CD4-positive, alpha-beta T cell treated with Interleukin-6 for 4 hours (primary cell): Measurements from ENCODE around the gene GOLGA6L2.
"Not testable (repeated sequence)": the region's sequence is repeated elsewhere in the genome, so short reads cannot be mapped to it uniquely, and the experiment has no call there.

ENCODE experiments used
- DNase-seq: peaks from one replicate; pipeline ENCODE4 v3.0.0-alpha.2; 2020; ENCODE audit warnings: mixed read lengths

The GOLGA6L2 gene, protein sequence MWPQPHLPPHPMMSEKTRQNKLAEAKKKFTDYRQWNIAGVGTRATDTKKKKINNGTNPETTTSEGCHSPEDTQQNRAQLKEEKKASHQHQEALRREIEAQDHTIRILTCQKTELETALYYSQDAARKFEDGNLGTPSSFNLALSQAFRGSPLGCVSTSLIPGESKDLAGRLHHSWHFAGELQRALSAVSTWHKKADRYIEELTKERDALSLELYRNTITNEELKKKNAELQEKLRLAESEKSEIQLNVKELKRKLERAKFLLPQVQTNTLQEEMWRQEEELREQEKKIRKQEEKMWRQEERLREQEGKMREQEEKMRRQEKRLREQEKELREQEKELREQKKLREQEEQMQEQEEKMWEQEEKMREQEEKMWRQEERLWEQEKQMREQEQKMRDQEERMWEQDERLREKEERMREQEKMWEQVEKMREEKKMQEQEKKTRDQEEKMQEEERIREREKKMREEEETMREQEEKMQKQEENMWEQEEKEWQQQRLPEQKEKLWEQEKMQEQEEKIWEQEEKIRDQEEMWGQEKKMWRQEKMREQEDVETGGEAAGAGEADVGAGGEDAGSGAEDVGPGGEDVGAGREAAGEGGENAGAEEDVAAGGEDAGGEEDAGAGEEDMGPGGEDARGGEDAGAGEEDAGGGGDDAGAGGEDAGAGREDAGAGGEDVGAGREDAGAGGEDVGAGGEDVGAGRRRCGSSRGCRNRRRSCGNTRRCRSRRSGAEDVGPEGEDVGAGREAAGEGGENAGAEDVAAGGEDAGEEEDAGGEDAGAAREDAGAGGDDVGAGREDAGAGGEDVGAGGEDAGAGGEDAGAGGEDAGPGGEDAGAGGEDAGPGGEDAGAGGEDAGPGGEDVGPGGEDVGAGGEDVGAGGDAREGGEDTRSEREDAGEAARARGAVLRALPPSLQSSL

GRCh38 chr15:23447107-23447500 is at the start of gene GOLGA6L2:
GOLGA6L2 (minus strand) TSS chr15:23447243; CDS start chr15:23447181, 62 bp downstream.
- no peak for DNase-seq

DNA sequence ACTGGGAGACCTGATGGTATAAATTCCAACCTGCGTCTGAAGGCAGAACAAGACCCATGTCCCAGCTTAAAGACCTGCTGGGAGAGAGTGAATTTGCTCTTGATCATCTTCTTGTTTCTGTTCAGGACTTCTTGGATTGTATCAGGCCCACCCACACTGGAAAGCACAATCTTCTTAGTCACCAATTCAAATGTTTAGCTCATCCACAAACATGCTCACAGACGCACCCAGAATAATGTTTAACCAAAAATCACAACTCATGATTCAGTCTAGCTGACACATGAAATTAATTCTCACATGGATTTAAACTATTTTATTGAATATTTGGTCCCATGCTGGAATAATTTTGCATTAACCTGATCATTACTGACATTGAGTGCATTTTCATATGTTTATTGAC is 37.8 kb upstream of the GOLGA6L2 start:
- DNase-seq = no peak

- DNase-seq = no peak
These were observed 36.8 kb upstream of the GOLGA6L2 start for GRCh38 chr15:23483821-23484299.

GRCh38 chr15:23482764-23483489 is 35.9 kb upstream of the GOLGA6L2 start:
- DNase-seq = no peak

- no peak for DNase-seq
These were observed 35.2 kb upstream of the GOLGA6L2 start for GRCh38 chr15:23482228-23482627.

GRCh38 chr15:23477920-23478319 is 30.9 kb upstream of the GOLGA6L2 start:
- DNase-seq = no peak

GRCh38 chr15:23472678-23473077 is 25.6 kb upstream of the GOLGA6L2 start:
- no peak for DNase-seq

GRCh38 chr15:23472033-23472432 is 25.0 kb upstream of the GOLGA6L2 start:
- no peak for DNase-seq

DNA sequence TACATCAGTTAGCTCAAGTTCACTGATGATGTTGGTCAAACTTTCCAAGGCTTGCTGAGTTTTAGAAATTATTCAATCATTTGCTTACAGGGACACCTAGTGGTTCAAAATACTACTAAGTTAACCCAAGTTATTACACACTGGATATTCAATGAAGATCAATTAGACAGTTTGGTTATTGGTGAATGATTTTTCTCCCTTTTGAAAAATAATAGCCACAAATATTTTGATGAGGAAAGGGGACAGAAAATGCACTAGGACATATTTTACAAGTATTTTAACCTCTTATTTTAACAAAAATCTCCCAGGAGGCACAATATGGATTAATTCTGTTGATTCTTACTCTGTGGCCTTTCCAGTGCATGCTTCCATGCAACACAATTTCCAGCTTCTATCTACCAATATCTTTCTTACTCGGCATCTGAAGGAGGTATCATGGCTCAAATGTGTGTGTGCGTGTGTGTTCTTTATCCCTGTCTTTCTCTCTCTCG is 20.1 kb upstream of the GOLGA6L2 start:
- DNase-seq = no peak

DNA sequence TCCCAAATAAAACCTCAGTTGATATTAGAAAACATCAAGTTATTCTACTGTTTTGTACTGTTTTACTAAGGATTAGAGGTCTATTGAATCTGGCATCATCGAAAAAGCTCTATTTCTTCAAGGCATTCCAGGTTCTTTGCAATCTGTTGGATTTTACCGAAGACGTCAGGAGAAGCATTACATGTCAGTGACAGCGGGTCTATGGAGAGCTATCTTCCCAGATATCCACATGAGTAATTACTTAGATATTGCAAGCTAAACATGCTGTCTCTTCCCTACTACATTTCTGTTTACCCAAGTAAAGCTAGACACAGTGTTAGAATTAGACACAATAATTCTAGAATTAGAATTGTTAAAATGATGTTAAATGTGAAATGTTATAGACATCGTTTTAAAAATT is 10.8 kb upstream of the GOLGA6L2 start:
- no peak for DNase-seq

DNA sequence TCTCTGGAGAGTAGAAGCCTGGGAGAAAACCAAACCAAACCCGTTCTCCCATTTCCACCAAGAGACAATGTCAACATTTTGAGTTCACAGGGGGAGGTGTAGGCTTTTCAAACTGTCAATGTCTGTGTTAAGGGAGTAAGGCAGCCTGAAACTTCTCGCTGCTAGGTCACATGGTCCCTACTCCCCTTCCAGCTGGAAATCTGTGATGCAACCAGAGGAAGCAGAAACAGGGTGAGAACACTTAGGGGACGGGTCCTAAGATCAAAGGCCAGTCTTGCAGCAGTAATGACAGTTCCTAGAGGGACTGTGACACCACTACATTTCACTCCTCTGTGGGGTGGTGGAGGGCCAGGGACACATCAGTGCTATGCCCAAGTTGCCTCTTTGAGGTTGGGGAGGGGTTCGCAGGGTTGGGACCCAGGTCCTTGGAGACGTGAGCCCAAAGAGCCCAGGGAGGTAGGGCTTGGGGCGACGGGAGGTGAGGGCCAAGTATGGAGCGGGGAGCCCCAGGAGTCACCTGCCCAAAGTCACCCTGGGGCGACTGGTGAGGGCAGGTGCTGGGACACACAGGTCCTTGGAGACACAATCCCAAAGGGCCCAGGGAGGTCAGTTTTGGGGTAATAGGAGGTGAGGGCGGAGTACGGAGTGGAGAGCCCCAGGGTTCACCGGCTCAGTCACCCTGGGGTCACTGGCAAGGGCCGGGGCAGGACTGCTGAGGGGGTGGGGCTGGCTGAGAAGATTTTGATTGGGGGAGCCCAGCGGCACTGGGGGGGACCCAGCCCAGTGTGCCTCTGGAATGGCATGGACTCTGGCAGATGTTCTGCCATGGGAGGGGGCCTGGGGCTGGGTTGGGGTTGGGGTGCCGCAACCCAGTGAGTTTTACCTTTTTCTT is 582 bp downstream of the GOLGA6L2 start:
- DNase-seq = no peak

DNA sequence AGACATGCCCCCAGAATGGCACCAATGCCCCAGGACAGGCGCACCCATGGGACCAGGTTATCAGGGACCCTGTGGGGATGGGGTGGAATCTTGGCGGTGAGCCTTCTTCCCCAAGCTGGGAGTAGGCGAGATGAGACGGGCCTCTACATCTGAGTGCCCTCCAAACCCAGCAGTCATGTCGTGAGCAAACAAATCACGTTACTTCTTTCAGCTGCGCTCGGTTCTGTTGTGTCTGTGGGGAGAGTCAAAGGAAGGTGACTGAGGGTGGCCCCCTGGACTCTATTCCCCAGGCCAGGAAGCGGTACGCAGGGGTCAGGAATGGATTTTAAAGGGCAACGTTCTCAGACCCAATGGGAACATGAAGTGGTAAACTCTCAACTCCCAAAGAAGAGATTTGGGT is 2.8 kb downstream of the GOLGA6L2 start:
- no peak for DNase-seq

GRCh38 chr15:23441204-23441603 is 5.8 kb downstream of the GOLGA6L2 start:
- no peak for DNase-seq

DNA sequence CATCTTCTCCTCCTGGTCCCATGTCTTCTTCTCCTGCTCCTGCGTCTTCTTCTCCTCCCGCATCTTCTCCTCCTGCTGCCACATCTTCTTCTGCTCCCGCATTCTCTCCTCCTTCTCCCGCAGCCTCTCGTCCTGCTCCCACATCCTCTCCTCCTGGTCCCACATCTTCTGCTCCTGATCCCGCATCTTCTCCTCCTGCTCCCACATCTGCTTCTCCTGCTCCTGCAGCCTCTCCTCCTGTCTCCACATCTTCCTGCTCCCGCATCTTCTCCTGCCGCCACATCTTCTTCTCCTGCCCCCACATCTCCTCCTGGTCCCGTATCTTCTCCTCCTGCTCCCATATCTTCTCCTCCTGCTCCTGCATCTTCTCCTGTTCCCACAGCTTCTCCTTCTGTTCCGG is 6.4 kb downstream of the GOLGA6L2 start:
- DNase-seq = no peak

DNA sequence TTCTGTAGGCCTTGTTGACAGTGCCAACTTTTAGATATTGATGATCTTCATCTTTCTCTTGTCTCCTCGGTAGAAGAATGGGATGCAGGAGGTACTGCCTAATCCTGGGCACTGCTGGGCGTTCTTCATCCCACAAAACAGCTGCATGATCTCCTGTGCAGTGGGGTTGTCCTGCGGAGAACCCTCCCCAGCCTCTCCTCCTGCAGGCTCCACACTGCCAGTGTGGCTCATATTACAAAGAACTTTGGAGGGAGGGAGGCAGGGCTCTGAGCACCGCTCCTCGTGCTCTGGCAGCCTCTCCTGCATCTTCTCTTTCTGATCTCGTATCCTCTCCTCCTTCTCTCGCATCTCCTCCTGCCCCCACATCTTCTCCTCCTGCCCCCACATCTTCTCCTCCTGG is 7.5 kb downstream of the GOLGA6L2 start:
- no peak for DNase-seq

DNA sequence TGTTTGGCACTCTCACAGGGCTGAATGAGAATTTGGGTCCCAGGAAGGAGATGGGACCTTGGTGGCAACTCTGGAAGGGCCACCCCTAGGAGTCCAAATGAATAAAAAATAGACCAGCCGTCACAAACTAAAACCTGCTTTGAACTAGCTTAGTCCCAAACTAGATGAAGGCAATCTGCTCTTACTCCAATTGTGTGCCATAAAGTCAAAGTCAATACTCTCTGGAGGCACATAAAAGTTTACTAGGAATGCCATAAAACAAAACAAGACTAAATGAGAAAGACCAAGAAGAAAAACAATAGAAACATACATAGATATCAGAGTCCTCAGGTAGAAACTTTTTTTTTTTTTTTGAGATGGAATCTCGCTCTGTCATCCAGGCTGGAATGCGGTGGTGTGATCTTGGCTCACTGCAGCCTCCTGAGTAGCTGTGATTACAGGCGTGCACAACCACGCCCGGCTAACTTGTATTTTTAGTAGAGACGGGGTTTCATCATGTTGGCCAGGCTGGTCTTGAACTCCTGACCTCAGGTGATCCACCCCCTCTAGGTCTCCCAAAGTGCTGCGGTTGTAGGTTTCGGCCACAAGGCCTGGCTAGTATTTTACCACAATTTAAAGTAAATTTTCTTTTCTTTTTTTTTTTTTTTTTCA is 8.1 kb downstream of the GOLGA6L2 start:
- no peak for DNase-seq

DNA sequence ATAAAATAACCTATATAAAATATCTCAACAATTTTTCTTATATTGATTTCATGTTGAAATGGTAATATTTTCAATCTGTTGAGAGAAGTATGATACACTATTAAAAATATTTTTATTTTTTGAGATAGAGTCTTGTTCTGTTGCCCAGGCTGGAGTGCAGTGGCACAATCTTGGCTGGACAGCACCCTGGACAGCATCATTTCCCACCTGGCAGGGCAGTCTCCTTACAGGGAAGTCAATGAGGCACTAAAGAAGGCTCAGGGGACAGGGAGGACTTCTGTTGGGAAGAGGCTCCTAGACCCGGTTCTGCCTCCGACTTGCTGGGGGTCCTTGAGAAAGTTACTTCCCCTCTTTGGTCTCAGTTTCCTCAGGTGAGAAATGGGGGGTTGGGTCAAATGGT is 9.4 kb downstream of the GOLGA6L2 start:
- no peak for DNase-seq

DNA sequence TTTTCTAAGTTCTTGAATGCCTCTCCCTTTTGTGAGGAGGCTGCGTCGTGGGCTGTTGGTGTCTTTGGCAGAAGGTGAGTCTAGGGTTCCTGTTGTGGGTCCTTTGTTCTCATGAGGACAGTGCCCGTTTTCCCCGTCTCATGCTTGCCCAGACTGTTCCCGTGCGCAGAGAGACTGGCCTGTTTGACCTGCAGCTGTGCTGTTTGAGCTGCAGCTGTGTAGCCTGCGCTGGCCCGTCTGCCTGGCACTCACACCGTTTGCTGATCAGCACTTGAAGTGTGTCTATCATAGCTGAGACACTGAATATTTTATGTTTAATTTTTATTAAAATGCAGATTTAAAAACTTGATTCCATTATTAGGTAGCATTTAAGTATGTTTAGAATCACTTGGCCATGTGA is 9.9 kb downstream of the GOLGA6L2 start:
- DNase-seq = no peak

GRCh38 chr15:23436421-23436820 is 10.6 kb downstream of the GOLGA6L2 start:
- DNase-seq = no peak

DNA sequence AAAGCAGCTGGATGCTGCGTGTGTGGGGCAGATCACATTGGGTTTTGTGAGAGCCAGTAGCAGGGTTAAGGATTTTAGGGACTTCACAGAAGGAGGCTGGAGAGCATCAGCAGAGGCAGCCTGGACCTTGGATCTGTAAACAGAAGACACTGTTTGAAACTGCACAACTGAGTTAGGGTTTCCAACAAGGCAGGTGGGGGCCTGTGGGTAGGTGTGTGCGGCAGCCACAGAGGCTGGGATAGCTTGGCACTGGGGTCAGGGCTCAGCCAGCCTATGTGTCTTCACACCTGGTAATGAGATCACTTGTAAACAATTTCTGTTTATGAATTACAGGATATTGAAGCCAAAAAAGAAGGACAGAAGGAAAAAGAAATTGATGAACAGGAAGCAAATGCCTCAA is 12.3 kb downstream of the GOLGA6L2 start:
- not testable (repeated sequence) for DNase-seq

DNA sequence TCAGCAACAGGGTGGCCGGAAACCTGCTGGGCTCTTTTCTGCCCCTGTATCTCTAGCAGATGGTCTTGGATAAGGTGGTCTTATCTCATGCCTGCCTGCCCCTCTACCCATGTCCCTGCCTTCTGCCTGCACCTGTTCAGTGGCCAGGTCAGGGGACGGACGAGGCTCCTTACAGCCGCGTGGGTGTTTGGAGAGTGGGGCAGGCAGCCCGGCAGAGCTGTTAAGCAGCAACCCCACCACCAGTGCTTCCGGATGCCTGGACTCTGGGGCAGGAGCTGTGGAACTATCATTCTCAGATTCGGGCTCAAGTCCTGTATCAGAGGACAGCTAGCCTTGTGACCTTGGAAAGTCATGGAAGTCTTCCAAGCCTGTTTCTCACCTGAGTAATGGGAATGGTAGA is 21.7 kb downstream of the GOLGA6L2 start:
- DNase-seq = not testable (repeated sequence)
